Measurements from ENCODE around the gene PLA2G4E.
A peak's percentile ranks its signal among the peaks of the same experiment; 100 is the strongest.

PLA2G4E gene

DNA sequence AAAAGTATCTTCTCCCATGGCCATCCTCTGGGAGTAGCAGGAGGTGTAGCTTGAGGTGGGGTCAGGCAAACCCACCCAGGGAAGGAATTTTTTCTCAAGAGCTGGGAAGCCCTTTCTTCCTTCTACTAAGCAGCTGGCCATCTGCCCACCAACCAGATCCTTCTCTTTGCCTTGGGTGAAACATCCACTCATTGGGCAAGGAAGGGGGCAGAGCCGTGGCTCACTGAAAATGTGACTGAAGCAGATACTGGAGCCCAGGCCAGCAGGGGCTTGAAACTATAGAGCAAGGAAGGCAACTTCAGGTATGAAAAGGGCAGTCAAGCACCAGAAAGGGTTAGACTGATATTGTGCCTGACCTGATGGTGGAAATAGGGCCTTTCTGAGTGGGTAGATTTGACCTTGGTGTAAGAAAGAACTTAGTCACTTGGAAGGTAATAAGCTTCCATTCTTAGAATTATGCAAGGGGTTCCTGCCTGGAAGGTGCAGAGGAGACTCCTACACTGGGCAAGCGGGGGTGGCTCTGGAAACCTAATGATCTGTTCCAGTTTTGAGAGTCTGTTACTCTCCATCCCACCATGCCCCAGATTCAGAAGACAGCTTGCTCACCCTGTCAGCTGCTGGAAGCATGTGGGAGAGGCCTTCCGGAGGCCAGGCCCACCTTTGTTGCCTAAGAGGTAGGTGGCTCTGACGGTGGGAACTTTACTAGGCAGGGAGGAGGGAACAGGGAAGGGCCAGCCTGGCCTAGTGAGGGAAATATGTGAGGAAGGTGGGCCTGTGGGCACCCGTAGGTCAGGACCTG is 22.0 kb upstream of the PLA2G4E start:
- no peak for DNase-seq (ENCODE audit: low read depth)
- no peak for TF ChIP-seq CTCF (IDR thresholded peaks at IDR 0.05; ENCODE audit: insufficient read depth, low read depth, low read length, missing control alignments)

GRCh38 chr15:42038401-42038800 is 17.6 kb upstream of the PLA2G4E start:
- DNase-seq (ENCODE audit: low read depth), result no peak
- no peak overlapping the region for H3K4me3 ChIP-seq (ENCODE audit: low read depth, low read length)
- no peak for TF ChIP-seq CTCF (IDR thresholded peaks at IDR 0.05; ENCODE audit: insufficient read depth, low read depth, low read length, missing control alignments)

More for the DNA sequence above, 22.0 kb upstream of the PLA2G4E start:
- H3K4me3 ChIP-seq (ENCODE audit: low read depth, low read length), result no peak overlapping the region

- H3K4me3 ChIP-seq (ENCODE audit: low read depth, low read length), result no peak overlapping the region
- TF ChIP-seq CTCF (IDR thresholded peaks at IDR 0.05; ENCODE audit: insufficient read depth, low read depth, low read length, missing control alignments), result no peak
- no peak for DNase-seq (ENCODE audit: low read depth)
Measured at GRCh38 chr15:42037656-42038055, 16.8 kb upstream of the PLA2G4E start.

- DNase-seq (ENCODE audit: low read depth), result no peak
- no peak for TF ChIP-seq CTCF (IDR thresholded peaks at IDR 0.05; ENCODE audit: insufficient read depth, low read depth, low read length, missing control alignments)
- no peak overlapping the region for H3K4me3 ChIP-seq (ENCODE audit: low read depth, low read length)
Measured at GRCh38 chr15:42036966-42037365, 16.1 kb upstream of the PLA2G4E start.

DNA sequence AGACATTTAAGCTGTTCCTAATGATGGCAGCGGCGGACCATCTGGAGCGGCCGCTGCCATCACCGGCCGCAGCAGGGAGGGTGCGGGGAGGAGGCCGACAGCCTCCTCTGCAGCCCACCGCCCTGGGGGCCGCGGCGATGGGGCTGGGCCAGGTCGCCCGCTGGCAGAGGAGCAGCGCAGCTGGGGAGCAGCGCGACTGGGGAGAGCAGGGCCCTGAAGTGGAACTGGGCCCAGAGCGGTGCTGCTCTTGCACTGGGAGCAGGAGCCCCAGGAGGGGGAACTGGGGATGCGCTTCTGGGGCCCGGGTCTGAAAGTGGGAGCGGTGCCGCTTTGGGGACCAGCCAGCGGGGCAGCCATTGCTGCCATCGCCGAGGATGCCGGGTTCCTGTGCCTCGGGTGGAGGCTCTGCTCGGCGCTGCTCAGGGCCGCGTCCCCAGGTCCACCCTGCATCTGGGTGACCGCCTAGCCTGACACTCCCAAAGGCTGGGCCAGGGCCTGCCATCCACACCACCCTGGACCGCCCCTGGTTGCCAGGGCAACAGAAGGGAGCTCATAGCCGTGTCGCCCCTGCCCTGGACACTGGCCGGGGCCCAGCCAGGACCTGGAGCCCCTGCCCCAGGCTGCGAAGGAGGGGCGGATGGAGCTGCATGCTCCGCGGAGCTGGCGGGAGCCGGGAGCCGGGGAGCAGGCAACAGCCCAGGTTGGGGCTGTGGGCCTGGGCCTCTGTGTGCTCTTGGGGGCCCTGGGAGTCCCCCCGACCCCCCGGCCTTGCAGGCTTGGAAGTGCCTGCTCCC is 15.5 kb upstream of the PLA2G4E start:
- no peak for DNase-seq (ENCODE audit: low read depth)
- no peak for TF ChIP-seq CTCF (IDR thresholded peaks at IDR 0.05; ENCODE audit: insufficient read depth, low read depth, low read length, missing control alignments)
- no peak overlapping the region for H3K4me3 ChIP-seq (ENCODE audit: low read depth, low read length)

GRCh38 chr15:42035435-42035761 is 14.6 kb upstream of the PLA2G4E start:
- H3K4me3 ChIP-seq (ENCODE audit: low read depth, low read length), result peak overlapping the region; percentile 57
- TF ChIP-seq CTCF (IDR thresholded peaks at IDR 0.05; ENCODE audit: insufficient read depth, low read depth, low read length, missing control alignments), result no peak
- DNase-seq (ENCODE audit: low read depth), result peak; percentile 65
